ENCODE data around the gene TGFBR3.

The TGFBR3 gene

GRCh38 chr1:91803123-91803522 lies 82.8 kb downstream of the TGFBR3 start:
- no peak overlapping the region for H3K4me3 ChIP-seq (ENCODE audit: low read length)
- H3K27me3 ChIP-seq (ENCODE audit: control insufficient read depth, insufficient read depth, low read length), result no peaks in the 10 kb centered on the region
- H3K9me3 ChIP-seq (ENCODE audit: control insufficient read depth, low read depth, low read length), result no peaks in the 10 kb centered on the region
- no peak overlapping the region for H3K27ac ChIP-seq (ENCODE audit: low read length)
- H3K4me1 ChIP-seq (ENCODE audit: control insufficient read depth, low read depth, low read length), result peaks cover 6% of the 10 kb centered on the region
- no peak overlapping the region for H3K9ac ChIP-seq (ENCODE audit: low read length)
- no peaks in the 10 kb centered on the region for H3K36me3 ChIP-seq (ENCODE audit: control insufficient read depth, low read depth, low read length)

DNA sequence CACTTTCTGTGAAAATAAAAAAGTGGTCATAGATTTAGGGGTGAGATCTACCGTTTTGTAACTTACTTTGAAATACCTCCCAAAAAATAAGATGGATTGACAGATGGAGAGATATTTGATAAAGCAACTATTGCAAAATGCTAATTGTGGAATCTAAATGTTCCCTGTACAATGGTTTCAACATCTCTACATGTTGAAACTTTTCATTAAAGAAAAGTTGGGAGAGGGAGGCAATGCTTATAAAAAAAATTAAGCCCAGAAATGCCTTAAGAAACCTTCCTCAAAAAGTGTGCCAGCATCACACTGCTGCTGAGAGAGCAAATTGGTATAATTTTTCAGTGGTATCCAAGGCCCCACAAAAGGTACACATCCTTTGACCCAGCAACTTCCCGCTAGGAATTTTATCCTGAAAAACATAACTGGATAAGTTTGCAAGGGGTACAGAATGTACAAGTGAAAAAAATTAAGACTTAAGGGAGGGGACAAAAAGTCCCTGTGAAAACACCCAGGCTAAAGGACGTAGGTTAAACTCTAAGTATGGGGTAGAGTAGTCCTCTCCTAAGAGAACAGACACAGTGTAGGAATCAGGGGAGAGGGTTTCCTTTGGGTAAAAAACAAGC lies 84.3 kb downstream of the TGFBR3 start:
- Histone ChIP-seq H3K27ac (ENCODE audit: low read length) (no peak overlapping the region), H3K9me3 (ENCODE audit: control insufficient read depth, low read depth, low read length) (no peaks in the 10 kb centered on the region), H3K9ac (ENCODE audit: low read length) (no peak overlapping the region), H3K4me3 (ENCODE audit: low read length) (no peak overlapping the region), H3K27me3 (ENCODE audit: control insufficient read depth, insufficient read depth, low read length) (no peaks in the 10 kb centered on the region), H3K4me1 (ENCODE audit: control insufficient read depth, low read depth, low read length) (peaks cover 8% of the 10 kb centered on the region), H3K36me3 (ENCODE audit: control insufficient read depth, low read depth, low read length) (no peaks in the 10 kb centered on the region)

DNA sequence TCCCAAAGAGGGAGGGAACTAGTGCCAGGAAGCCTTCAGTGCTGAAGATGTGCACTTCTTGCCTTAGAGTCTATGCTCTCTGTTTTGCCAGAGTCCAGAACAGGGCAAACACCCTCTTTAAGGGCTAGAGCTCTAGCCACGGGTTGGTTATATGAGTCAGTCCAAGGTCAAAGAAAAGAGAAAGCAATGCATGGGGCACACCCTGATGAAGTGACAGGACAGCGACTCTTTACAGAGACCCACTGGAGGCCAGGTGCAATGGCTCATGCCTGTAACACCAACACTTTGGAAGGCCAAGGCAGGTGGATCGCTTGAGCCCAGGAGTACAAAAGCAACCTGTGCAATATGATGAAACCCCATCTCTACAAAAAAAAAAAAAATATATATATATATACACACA lies 86.1 kb downstream of the TGFBR3 start:
- Histone ChIP-seq H3K4me1 (ENCODE audit: control insufficient read depth, low read depth, low read length) (peaks cover 8% of the 10 kb centered on the region), H3K27me3 (ENCODE audit: control insufficient read depth, insufficient read depth, low read length) (no peaks in the 10 kb centered on the region), H3K4me3 (ENCODE audit: low read length) (no peak overlapping the region), H3K27ac (ENCODE audit: low read length) (no peak overlapping the region), H3K9ac (ENCODE audit: low read length) (no peak overlapping the region), H3K36me3 (ENCODE audit: control insufficient read depth, low read depth, low read length) (no peaks in the 10 kb centered on the region), H3K9me3 (ENCODE audit: control insufficient read depth, low read depth, low read length) (no peaks in the 10 kb centered on the region)

DNA sequence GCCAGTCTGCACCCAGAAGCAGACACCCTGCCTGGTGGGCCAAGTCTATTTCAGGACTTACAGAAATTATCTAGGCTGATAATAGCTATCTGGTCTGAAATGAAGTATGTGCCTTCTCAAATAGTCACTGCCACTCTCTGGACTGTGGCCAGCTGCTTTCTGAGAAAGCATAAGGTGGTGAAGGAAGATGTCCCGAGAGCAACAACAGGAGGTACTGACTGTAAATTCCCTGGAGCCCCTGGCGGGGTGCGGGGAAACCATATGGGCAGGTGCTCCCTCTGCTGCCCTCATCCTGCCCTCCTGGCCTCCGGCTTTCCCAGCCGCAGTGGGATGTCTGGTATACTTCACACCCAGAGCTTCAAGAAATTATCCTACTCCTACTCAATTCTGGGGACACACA lies 86.8 kb downstream of the TGFBR3 start:
- no peak overlapping the region for H3K4me3 ChIP-seq (ENCODE audit: low read length)
- no peaks in the 10 kb centered on the region for H3K27me3 ChIP-seq (ENCODE audit: control insufficient read depth, insufficient read depth, low read length)
- H3K27ac ChIP-seq (ENCODE audit: low read length), result no peak overlapping the region
- no peaks in the 10 kb centered on the region for H3K36me3 ChIP-seq (ENCODE audit: control insufficient read depth, low read depth, low read length)
- H3K9ac ChIP-seq (ENCODE audit: low read length), result no peak overlapping the region
- peaks cover 8% of the 10 kb centered on the region for H3K4me1 ChIP-seq (ENCODE audit: control insufficient read depth, low read depth, low read length)
- no peaks in the 10 kb centered on the region for H3K9me3 ChIP-seq (ENCODE audit: control insufficient read depth, low read depth, low read length)

DNA sequence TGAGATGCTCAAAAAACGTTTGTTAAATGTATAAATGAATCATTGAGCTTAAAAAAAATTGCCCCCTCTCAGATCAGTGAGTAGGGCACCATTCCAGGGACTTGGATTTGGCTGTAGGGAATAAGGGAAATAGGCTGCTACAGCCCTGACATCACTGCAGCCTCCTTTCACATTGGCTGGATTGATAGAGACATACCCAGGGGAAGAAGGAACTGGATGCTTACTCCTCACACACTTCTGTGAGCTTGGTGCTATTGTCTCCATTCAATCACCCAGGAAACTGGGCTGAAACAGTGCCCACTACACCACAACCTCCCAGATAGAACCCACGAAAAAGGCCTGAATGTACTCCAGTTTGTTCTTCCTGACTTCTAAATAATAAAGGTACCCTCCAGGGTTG lies 87.2 kb downstream of the TGFBR3 start:
- H3K4me1 ChIP-seq (ENCODE audit: control insufficient read depth, low read depth, low read length), result peaks cover 8% of the 10 kb centered on the region
- no peaks in the 10 kb centered on the region for H3K9me3 ChIP-seq (ENCODE audit: control insufficient read depth, low read depth, low read length)
- no peak overlapping the region for H3K9ac ChIP-seq (ENCODE audit: low read length)
- H3K4me3 ChIP-seq (ENCODE audit: low read length), result no peak overlapping the region
- H3K36me3 ChIP-seq (ENCODE audit: control insufficient read depth, low read depth, low read length), result no peaks in the 10 kb centered on the region
- no peak overlapping the region for H3K27ac ChIP-seq (ENCODE audit: low read length)
- H3K27me3 ChIP-seq (ENCODE audit: control insufficient read depth, insufficient read depth, low read length), result no peaks in the 10 kb centered on the region

- no peak overlapping the region for H3K4me3 ChIP-seq (ENCODE audit: low read length)
- no peak overlapping the region for H3K27ac ChIP-seq (ENCODE audit: low read length)
- no peak overlapping the region for H3K9ac ChIP-seq (ENCODE audit: low read length)
- H3K36me3 ChIP-seq (ENCODE audit: control insufficient read depth, low read depth, low read length), result no peaks in the 10 kb centered on the region
- H3K4me1 ChIP-seq (ENCODE audit: control insufficient read depth, low read depth, low read length), result peaks cover 8% of the 10 kb centered on the region
- no peaks in the 10 kb centered on the region for H3K9me3 ChIP-seq (ENCODE audit: control insufficient read depth, low read depth, low read length)
- no peaks in the 10 kb centered on the region for H3K27me3 ChIP-seq (ENCODE audit: control insufficient read depth, insufficient read depth, low read length)
Observed at GRCh38 chr1:91798241-91798648, 87.7 kb downstream of the TGFBR3 start.

- no peak overlapping the region for H3K9ac ChIP-seq (ENCODE audit: low read length)
- H3K36me3 ChIP-seq (ENCODE audit: control insufficient read depth, low read depth, low read length), result no peaks in the 10 kb centered on the region
- H3K9me3 ChIP-seq (ENCODE audit: control insufficient read depth, low read depth, low read length), result no peaks in the 10 kb centered on the region
- peaks cover 17% of the 10 kb centered on the region for H3K4me1 ChIP-seq (ENCODE audit: control insufficient read depth, low read depth, low read length)
- H3K27ac ChIP-seq (ENCODE audit: low read length), result no peak overlapping the region
- H3K4me3 ChIP-seq (ENCODE audit: low read length), result no peak overlapping the region
- no peaks in the 10 kb centered on the region for H3K27me3 ChIP-seq (ENCODE audit: control insufficient read depth, insufficient read depth, low read length)
Observed at GRCh38 chr1:91797164-91797563, 88.8 kb downstream of the TGFBR3 start.

- Histone ChIP-seq H3K9ac (ENCODE audit: low read length) (no peak overlapping the region), H3K27me3 (ENCODE audit: control insufficient read depth, insufficient read depth, low read length) (no peaks in the 10 kb centered on the region), H3K36me3 (ENCODE audit: control insufficient read depth, low read depth, low read length) (no peaks in the 10 kb centered on the region), H3K27ac (ENCODE audit: low read length) (no peak overlapping the region), H3K9me3 (ENCODE audit: control insufficient read depth, low read depth, low read length) (no peaks in the 10 kb centered on the region), H3K4me1 (ENCODE audit: control insufficient read depth, low read depth, low read length) (peaks cover 25% of the 10 kb centered on the region), H3K4me3 (ENCODE audit: low read length) (no peak overlapping the region)
Observed at GRCh38 chr1:91796390-91796654, 89.6 kb downstream of the TGFBR3 start.

DNA sequence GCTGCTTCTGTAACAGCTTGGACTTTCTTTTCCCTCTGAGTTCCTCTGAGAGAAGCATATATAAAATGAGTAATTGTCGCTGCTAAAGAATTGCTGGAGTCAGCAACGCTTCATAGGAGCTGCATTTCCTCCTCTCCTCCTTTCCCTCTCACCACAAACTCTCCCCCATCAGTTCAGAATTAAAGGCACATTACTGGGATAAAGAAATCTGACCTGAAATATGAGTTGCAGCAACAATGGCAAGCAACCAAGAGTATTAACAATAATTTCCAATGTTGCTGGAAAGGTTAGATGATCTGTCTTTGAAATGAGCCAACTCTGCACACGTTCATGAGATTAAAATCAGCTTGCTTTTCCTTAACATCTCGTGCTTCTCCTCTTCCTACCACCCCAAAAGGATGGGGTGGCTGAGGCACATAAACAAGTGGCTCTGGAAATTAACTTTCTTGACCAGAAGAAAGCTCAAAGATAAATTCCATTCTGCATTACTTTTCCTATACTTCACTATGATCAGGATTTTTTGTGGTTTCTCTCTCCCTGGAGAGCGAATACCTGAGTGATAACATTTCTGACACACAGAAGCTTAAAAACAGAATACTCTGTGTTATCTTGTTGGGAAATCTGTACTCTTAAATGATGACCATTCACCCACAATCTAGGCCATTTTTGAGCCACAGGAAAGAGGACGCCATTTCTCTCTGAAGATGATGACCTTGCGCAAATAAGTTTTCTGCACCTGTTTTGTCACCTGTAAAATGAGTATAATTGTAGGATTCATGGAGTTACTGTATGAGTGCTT lies 90.2 kb downstream of the TGFBR3 start:
- Histone ChIP-seq H3K9me3 (ENCODE audit: control insufficient read depth, low read depth, low read length) (no peaks in the 10 kb centered on the region), H3K36me3 (ENCODE audit: control insufficient read depth, low read depth, low read length) (no peaks in the 10 kb centered on the region), H3K9ac (ENCODE audit: low read length) (no peak overlapping the region), H3K4me1 (ENCODE audit: control insufficient read depth, low read depth, low read length) (peaks cover 30% of the 10 kb centered on the region), H3K4me3 (ENCODE audit: low read length) (no peak overlapping the region), H3K27ac (ENCODE audit: low read length) (no peak overlapping the region), H3K27me3 (ENCODE audit: control insufficient read depth, insufficient read depth, low read length) (no peaks in the 10 kb centered on the region)

- Histone ChIP-seq H3K9ac (ENCODE audit: low read length) (no peak overlapping the region), H3K4me3 (ENCODE audit: low read length) (no peak overlapping the region), H3K27ac (ENCODE audit: low read length) (no peak overlapping the region), H3K27me3 (ENCODE audit: control insufficient read depth, insufficient read depth, low read length) (no peaks in the 10 kb centered on the region), H3K9me3 (ENCODE audit: control insufficient read depth, low read depth, low read length) (no peaks in the 10 kb centered on the region), H3K4me1 (ENCODE audit: control insufficient read depth, low read depth, low read length) (peaks cover 38% of the 10 kb centered on the region), H3K36me3 (ENCODE audit: control insufficient read depth, low read depth, low read length) (no peaks in the 10 kb centered on the region)
Observed at GRCh38 chr1:91793877-91794276, 92.1 kb downstream of the TGFBR3 start.

GRCh38 chr1:91793189-91793588 lies 92.8 kb downstream of the TGFBR3 start:
- Histone ChIP-seq H3K4me3 (ENCODE audit: low read length) (no peak overlapping the region), H3K27ac (ENCODE audit: low read length) (no peak overlapping the region)

GRCh38 chr1:91792489-91793071 lies 93.4 kb downstream of the TGFBR3 start:
- no peak overlapping the region for H3K4me3 ChIP-seq (ENCODE audit: low read length)
- H3K9me3 ChIP-seq (ENCODE audit: control insufficient read depth, low read depth, low read length), result no peaks in the 10 kb centered on the region
- no peak overlapping the region for H3K9ac ChIP-seq (ENCODE audit: low read length)
- H3K4me1 ChIP-seq (ENCODE audit: control insufficient read depth, low read depth, low read length), result peaks cover 30% of the 10 kb centered on the region
- no peaks in the 10 kb centered on the region for H3K36me3 ChIP-seq (ENCODE audit: control insufficient read depth, low read depth, low read length)
- H3K27me3 ChIP-seq (ENCODE audit: control insufficient read depth, insufficient read depth, low read length), result no peaks in the 10 kb centered on the region
- H3K27ac ChIP-seq (ENCODE audit: low read length), result no peak overlapping the region

More at GRCh38 chr1:91793189-91793588, 92.8 kb downstream of the TGFBR3 start:
- H3K9me3 ChIP-seq (ENCODE audit: control insufficient read depth, low read depth, low read length), result no peaks in the 10 kb centered on the region
- no peak overlapping the region for H3K9ac ChIP-seq (ENCODE audit: low read length)
- H3K36me3 ChIP-seq (ENCODE audit: control insufficient read depth, low read depth, low read length), result no peaks in the 10 kb centered on the region
- H3K27me3 ChIP-seq (ENCODE audit: control insufficient read depth, insufficient read depth, low read length), result no peaks in the 10 kb centered on the region
- H3K4me1 ChIP-seq (ENCODE audit: control insufficient read depth, low read depth, low read length), result peaks cover 34% of the 10 kb centered on the region

Measured in iPS-18a (cell line).